ENCODE measurements around the gene LZTS3. TPM values are rescaled to one million over a fixed set of nuclear protein-coding genes. Genes with fewer than 3 reads are reported as not detected.

The LZTS3 gene
- total and polyA plus RNA-seq, 10 of the 15 experiments (the other 5 are each of a cell fraction or from before 2014, with no cell fraction given) = 0.03 to 0.90 (median 0.22) TPM

DNA sequence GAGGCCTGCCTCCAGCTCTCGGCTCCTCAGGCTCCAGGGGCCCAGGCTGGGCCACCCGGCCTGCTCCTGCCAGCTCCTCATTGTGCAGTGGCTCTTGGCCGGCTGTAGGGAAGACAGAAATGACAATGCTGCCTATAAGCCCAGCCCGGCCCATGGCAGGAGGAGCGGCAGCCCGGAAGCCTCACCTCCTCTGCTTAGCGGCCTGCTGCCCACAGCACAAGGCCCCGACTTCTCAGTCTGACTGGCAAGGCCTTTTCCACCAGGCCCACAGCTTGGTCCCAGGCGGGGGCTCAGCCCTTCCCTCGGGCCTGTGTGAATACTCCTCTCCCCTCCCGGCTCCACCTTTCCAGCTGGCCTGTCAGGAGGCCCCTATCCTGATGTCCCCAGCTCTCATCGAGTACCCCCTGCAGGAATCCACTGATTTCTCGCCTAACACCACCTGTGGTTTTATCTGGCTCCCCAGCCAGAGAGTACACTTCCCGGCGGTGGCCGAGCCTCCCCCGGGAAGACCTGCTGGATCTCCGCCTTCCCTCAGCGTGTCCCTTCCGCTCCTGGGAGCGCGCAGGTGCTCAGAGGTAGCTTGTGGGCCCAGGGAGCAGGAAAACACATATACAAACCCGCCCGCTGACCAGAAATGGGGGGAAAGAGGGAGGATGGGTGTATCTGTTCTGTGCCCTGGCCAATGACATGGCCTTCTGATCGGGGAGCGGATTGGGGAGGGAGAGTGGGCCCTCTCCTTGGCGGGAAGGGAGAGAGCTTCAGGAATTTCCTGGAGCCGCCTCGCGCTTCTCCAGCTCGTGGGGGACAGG, 30.2 kb upstream of the LZTS3 start:
- Histone ChIP-seq H3K9me3 (replicated peaks; ENCODE audit: control insufficient read depth, insufficient read depth, low read length) (no peaks in the 10 kb centered on the region), H3K27ac (ENCODE audit: control insufficient read depth, insufficient read depth) (peak overlapping the region; percentile 90), H2AFZ (ENCODE audit: control insufficient read depth, low read depth, low read length) (peak overlapping the region; percentile 99), H3K36me3 (ENCODE audit: control insufficient read depth in 2 of 2, insufficient read depth in 2 of 2, low read length in 1 of 2) (peaks cover 8 to 9% of the 10 kb centered on the region in 2 experiments; a peak in 3 of 4 replicates), H4K20me1 (ENCODE audit: control insufficient read depth, insufficient read depth) (no peaks in the 10 kb centered on the region), H3K4me2 (ENCODE audit: control insufficient read depth, insufficient read depth) (peak overlapping the region; percentile 89), H3K27me3 (replicated peaks in 1 of 2; ENCODE audit: control insufficient read depth in 2 of 2, insufficient read depth in 2 of 2, low read length in 1 of 2) (no peaks in the 10 kb centered on the region), H3K79me2 (ENCODE audit: control insufficient read depth, insufficient read depth, low read length) (peaks cover 22% of the 10 kb centered on the region), H3K4me1 (ENCODE audit: control insufficient read depth, insufficient read depth, low read length) (peaks cover 4% of the 10 kb centered on the region), H3K9ac (ENCODE audit: control insufficient read depth, insufficient read depth, low read length) (peak overlapping the region; percentile 94), H3K4me3 (peak overlapping the region; percentile 89)
- RAD21 ChIA-PET (ENCODE audit: unreplicated experiment) = no interaction called here
- ATAC-seq = peak; percentile 67
- intact Hi-C loops (cut with micrococcal nuclease; ENCODE audit: unreplicated experiment) = loop anchor here (10.0 kb wide), 1 partner anchor 159 kb away; the partner anchor contains the start of genes GNRH2 and MRPS26
- POLR2A ChIA-PET = interaction anchor here (1.4 kb wide), 1 partner anchor 46 kb away, joined by 7 read pairs; no protein-coding TSS in a partner anchor
- DNase-seq (ENCODE audit: low read depth, low spot score) = no peak
- FAIRE-seq = no peak
- CTCF ChIA-PET = interaction anchor here (0.7 to 1.6 kb wide), 5 partner anchors 15 to 279 kb away, joined by 3 to 7 read pairs (median 5); no protein-coding TSS in a partner anchor
- WGBS (ENCODE audit: insufficient coverage, insufficient replicate concordance, low lambda C conversion rate, missing lambda C conversion rate) = 4% methylated on average over 31 of the region's 31 CpGs
- SMC1A ChIA-PET (ENCODE audit: uncharacterized antibody, unreplicated experiment) = interaction anchor here (0.6 to 1.1 kb wide), 2 partner anchors 14 to 16 kb away, joined by 4 to 5 read pairs; no protein-coding TSS in a partner anchor
- BruUV-seq (replicated peaks) = TSS peak; percentile 70
- in situ Hi-C loops (cut with MboI) = no loop called here
- TF ChIP-seq NFYA (IDR thresholded peaks at IDR 0.05; ENCODE audit: borderline replicate concordance, low read depth, low read length) (no peak), FOXK2 (IDR thresholded peaks at IDR 0.05) (no peak), SMAD5 (IDR thresholded peaks at IDR 0.05; ENCODE audit: low read depth) (no peak), RUNX3 (IDR thresholded peaks at IDR 0.05; ENCODE audit: low read length) (peak; percentile 7), RAD21 (IDR thresholded peaks at IDR 0.05; ENCODE audit: insufficient read depth, low read depth, low read length) (no peak), NFXL1 (IDR thresholded peaks at IDR 0.05; ENCODE audit: borderline replicate concordance) (no peak), NR2C2 (IDR thresholded peaks at IDR 0.05; ENCODE audit: borderline replicate concordance, control insufficient read depth, insufficient read length, low read depth) (no peak), EED (IDR thresholded peaks at IDR 0.05; ENCODE audit: low read depth) (peak; percentile 43), CBFB (IDR thresholded peaks at IDR 0.05; ENCODE audit: low read depth) (peak; percentile 10; the same call in 1 of the 2 replicates), YY1 (IDR thresholded peaks at IDR 0.05; ENCODE audit: low read depth, low read length) (0 out of 2 replicates have a peak, but pooled peaks have one; percentile 20), SIN3A (IDR thresholded peaks at IDR 0.05; ENCODE audit: low read depth, low read length) (peak; percentile 32; the same call in 1 of the 2 replicates), RBBP5 (conservative IDR thresholded peaks at IDR 0.05) (no peak), CHD1 (IDR thresholded peaks at IDR 0.05; ENCODE audit: low read depth, low read length) (no peak), NR2F1 (conservative IDR thresholded peaks at IDR 0.05) (no peak), CREM (IDR thresholded peaks at IDR 0.05; ENCODE audit: low read depth) (no peak), PAX5 (IDR thresholded peaks at IDR 0.05; ENCODE audit: borderline replicate concordance, low read depth, low read length) (no peak)
- TF ChIP-seq, protein P1, sequence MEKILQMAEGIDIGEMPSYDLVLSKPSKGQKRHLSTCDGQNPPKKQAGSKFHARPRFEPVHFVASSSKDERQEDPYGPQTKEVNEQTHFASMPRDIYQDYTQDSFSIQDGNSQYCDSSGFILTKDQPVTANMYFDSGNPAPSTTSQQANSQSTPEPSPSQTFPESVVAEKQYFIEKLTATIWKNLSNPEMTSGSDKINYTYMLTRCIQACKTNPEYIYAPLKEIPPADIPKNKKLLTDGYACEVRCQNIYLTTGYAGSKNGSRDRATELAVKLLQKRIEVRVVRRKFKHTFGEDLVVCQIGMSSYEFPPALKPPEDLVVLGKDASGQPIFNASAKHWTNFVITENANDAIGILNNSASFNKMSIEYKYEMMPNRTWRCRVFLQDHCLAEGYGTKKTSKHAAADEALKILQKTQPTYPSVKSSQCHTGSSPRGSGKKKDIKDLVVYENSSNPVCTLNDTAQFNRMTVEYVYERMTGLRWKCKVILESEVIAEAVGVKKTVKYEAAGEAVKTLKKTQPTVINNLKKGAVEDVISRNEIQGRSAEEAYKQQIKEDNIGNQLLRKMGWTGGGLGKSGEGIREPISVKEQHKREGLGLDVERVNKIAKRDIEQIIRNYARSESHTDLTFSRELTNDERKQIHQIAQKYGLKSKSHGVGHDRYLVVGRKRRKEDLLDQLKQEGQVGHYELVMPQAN (conservative IDR thresholded peaks at IDR 0.05) = 0 out of 2 replicates have a peak, but pooled peaks have one; percentile 15
- TF ChIP-seq, protein P2, sequence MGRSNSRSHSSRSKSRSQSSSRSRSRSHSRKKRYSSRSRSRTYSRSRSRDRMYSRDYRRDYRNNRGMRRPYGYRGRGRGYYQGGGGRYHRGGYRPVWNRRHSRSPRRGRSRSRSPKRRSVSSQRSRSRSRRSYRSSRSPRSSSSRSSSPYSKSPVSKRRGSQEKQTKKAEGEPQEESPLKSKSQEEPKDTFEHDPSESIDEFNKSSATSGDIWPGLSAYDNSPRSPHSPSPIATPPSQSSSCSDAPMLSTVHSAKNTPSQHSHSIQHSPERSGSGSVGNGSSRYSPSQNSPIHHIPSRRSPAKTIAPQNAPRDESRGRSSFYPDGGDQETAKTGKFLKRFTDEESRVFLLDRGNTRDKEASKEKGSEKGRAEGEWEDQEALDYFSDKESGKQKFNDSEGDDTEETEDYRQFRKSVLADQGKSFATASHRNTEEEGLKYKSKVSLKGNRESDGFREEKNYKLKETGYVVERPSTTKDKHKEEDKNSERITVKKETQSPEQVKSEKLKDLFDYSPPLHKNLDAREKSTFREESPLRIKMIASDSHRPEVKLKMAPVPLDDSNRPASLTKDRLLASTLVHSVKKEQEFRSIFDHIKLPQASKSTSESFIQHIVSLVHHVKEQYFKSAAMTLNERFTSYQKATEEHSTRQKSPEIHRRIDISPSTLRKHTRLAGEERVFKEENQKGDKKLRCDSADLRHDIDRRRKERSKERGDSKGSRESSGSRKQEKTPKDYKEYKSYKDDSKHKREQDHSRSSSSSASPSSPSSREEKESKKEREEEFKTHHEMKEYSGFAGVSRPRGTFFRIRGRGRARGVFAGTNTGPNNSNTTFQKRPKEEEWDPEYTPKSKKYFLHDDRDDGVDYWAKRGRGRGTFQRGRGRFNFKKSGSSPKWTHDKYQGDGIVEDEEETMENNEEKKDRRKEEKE (IDR thresholded peaks at IDR 0.05) = no peak
